ENCODE measurements around the gene TCL1B. TPM values are rescaled to one million over a fixed set of nuclear protein-coding genes. Genes with fewer than 3 reads are reported as not detected.

The TCL1B gene
- total RNA-seq, 6 experiments from 2014 or later = not detected

- Mint-ChIP-seq H3K36me3 (ENCODE audit: low read depth) (no peaks in the 10 kb centered on the region), H3K4me1 (ENCODE audit: low read depth) (no peaks in the 10 kb centered on the region), H3K9me3 (peaks cover 36% of the 10 kb centered on the region), H3K27me3 (ENCODE audit: insufficient read depth) (no peaks in the 10 kb centered on the region; the same call in 1 of the 2 replicates), H3K27ac (no peak overlapping the region), H3K4me3 (no peak overlapping the region)
- TF ChIP-seq CTCF (IDR thresholded peaks at IDR 0.05) = no peak
- DNase-seq = no peak
Observed at GRCh38 chr14:95690815-95691214, 4.6 kb downstream of the TCL1B start.

GRCh38 chr14:95691591-95691990 is 5.4 kb downstream of the TCL1B start:
- TF ChIP-seq CTCF (IDR thresholded peaks at IDR 0.05) = no peak
- H3K36me3 Mint-ChIP-seq (ENCODE audit: low read depth) = no peaks in the 10 kb centered on the region
- H3K4me3 Mint-ChIP-seq = no peak overlapping the region
- H3K27ac Mint-ChIP-seq = no peak overlapping the region
- no peaks in the 10 kb centered on the region; the same call in 1 of the 2 replicates for H3K27me3 Mint-ChIP-seq (ENCODE audit: insufficient read depth)
- peaks cover 40% of the 10 kb centered on the region for H3K9me3 Mint-ChIP-seq
- DNase-seq = no peak
- no peaks in the 10 kb centered on the region for H3K4me1 Mint-ChIP-seq (ENCODE audit: low read depth)

GRCh38 chr14:95692109-95692508 is 5.9 kb downstream of the TCL1B start:
- Mint-ChIP-seq H3K36me3 (ENCODE audit: low read depth) (no peaks in the 10 kb centered on the region), H3K9me3 (peaks cover 34% of the 10 kb centered on the region), H3K4me3 (no peak overlapping the region), H3K4me1 (ENCODE audit: low read depth) (no peaks in the 10 kb centered on the region), H3K27ac (no peak overlapping the region), H3K27me3 (ENCODE audit: insufficient read depth) (no peaks in the 10 kb centered on the region; the same call in 1 of the 2 replicates)
- TF ChIP-seq CTCF (IDR thresholded peaks at IDR 0.05) = no peak
- DNase-seq = no peak

- Mint-ChIP-seq H3K9me3 (peaks cover 30% of the 10 kb centered on the region), H3K4me1 (ENCODE audit: low read depth) (no peaks in the 10 kb centered on the region), H3K4me3 (no peak overlapping the region), H3K36me3 (ENCODE audit: low read depth) (no peaks in the 10 kb centered on the region), H3K27me3 (ENCODE audit: insufficient read depth) (peaks cover 2% of the 10 kb centered on the region), H3K27ac (no peak overlapping the region)
- no peak for TF ChIP-seq CTCF (IDR thresholded peaks at IDR 0.05)
- DNase-seq = no peak
Observed at GRCh38 chr14:95695051-95695450, 8.8 kb downstream of the TCL1B start.

GRCh38 chr14:95695913-95696312 is 9.7 kb downstream of the TCL1B start:
- Mint-ChIP-seq H3K4me3 (no peak overlapping the region), H3K9me3 (peaks cover 30% of the 10 kb centered on the region), H3K36me3 (ENCODE audit: low read depth) (no peaks in the 10 kb centered on the region), H3K4me1 (ENCODE audit: low read depth) (no peaks in the 10 kb centered on the region), H3K27ac (no peak overlapping the region), H3K27me3 (ENCODE audit: insufficient read depth) (peaks cover 2% of the 10 kb centered on the region)
- DNase-seq = no peak
- TF ChIP-seq CTCF (IDR thresholded peaks at IDR 0.05) = no peak

GRCh38 chr14:95696741-95697140 is 10.5 kb downstream of the TCL1B start:
- no peak for TF ChIP-seq CTCF (IDR thresholded peaks at IDR 0.05)
- DNase-seq = no peak
- Mint-ChIP-seq H3K4me1 (ENCODE audit: low read depth) (no peaks in the 10 kb centered on the region), H3K9me3 (peaks cover 27% of the 10 kb centered on the region), H3K27me3 (ENCODE audit: insufficient read depth) (peaks cover 2% of the 10 kb centered on the region), H3K4me3 (no peak overlapping the region), H3K36me3 (ENCODE audit: low read depth) (no peaks in the 10 kb centered on the region), H3K27ac (no peak overlapping the region)
